ENCODE data around the gene ZNF92. TPM values are rescaled to one million over a fixed set of nuclear protein-coding genes. Genes with fewer than 3 reads are reported as not detected.

Gene ZNF92
- total RNA-seq, 3 donors from 2014 or later (not counting 1 experiment from before 2014, with no cell fraction given): 28.5 to 35.0 (median 33.7) TPM

DNA sequence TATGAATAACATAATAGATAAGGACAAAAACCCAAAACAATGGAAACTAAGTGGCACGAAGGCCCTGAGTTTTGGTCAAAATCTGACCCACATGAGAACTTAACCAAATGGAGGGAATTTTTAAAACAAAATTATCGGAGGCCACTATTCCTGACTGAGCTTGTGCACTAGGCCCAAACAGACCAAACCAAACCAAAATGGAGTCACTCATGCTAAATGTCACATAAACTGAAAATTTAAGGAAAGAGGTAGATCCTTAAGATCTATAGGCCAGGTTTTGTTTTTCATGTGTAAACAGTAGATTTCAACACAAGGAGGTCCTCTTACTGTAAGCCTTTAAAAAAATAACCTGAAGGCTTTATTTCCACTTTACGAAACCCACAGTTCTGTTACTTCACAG, 3.8 kb upstream of the ZNF92 start:
- DNase-seq: no peak
- Mint-ChIP-seq H3K4me1 (peaks cover 14 to 15% of the 10 kb centered on the region in 2 donors), H3K36me3 (no peaks in the 10 kb centered on the region), H3K4me3 (no peak overlapping the region), H3K27ac (no peak overlapping the region), H3K9me3 (no peaks in the 10 kb centered on the region), H3K27me3 (ENCODE audit: low read depth in 2 of 2) (no peaks in the 10 kb centered on the region)
- no peak for ATAC-seq
- TF ChIP-seq, protein P1, sequence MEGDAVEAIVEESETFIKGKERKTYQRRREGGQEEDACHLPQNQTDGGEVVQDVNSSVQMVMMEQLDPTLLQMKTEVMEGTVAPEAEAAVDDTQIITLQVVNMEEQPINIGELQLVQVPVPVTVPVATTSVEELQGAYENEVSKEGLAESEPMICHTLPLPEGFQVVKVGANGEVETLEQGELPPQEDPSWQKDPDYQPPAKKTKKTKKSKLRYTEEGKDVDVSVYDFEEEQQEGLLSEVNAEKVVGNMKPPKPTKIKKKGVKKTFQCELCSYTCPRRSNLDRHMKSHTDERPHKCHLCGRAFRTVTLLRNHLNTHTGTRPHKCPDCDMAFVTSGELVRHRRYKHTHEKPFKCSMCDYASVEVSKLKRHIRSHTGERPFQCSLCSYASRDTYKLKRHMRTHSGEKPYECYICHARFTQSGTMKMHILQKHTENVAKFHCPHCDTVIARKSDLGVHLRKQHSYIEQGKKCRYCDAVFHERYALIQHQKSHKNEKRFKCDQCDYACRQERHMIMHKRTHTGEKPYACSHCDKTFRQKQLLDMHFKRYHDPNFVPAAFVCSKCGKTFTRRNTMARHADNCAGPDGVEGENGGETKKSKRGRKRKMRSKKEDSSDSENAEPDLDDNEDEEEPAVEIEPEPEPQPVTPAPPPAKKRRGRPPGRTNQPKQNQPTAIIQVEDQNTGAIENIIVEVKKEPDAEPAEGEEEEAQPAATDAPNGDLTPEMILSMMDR (IDR thresholded peaks at IDR 0.05): no peak
- Histone ChIP-seq H3K27ac (ENCODE audit: low read length) (no peak overlapping the region), H3K4me1 (ENCODE audit: control insufficient read depth, insufficient read depth, low read length) (peaks cover 10% of the 10 kb centered on the region), H3K36me3 (ENCODE audit: control insufficient read depth, insufficient read depth, low read length) (no peaks in the 10 kb centered on the region), H3K4me3 (ENCODE audit: low read length) (no peak overlapping the region), H3K9me3 (ENCODE audit: control insufficient read depth, insufficient read depth, low read length) (no peaks in the 10 kb centered on the region), H3K27me3 (ENCODE audit: control insufficient read depth, insufficient read depth, low read length) (no peaks in the 10 kb centered on the region)
- 92% methylated on average over 2 of the region's 3 CpGs for WGBS (ENCODE audit: insufficient coverage)
- intact Hi-C loops (cut with micrococcal nuclease): loop anchor here (10.0 kb wide), 1 partner anchor 365 kb away; the partner anchor contains the start of gene ERV3-1

DNA sequence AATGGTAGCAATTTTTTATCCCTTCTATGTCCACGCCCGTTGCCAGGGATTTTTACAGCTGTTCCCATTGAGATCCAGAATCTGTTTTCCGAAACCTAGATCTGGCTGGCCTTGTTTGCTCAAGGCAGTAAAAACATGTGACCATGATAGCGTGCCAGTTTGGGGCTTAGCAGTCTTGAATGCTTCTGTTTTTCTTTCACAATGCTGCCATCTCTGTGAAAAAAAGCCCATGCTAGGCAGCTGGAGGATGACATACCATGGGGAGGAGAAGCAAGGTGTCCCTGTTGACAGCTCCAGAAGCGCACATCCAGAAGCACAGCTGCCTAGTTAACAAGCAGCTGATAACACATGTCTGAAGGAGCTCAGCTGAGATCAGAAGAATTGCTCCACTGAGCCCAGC, 2.2 kb upstream of the ZNF92 start:
- TF ChIP-seq, protein P1 (IDR thresholded peaks at IDR 0.05): no peak
- ATAC-seq (no peak), DNase-seq (no peak)
- 98% methylated on average over 5 of the region's 5 CpGs for WGBS (ENCODE audit: insufficient coverage)
- H3K9me3 Mint-ChIP-seq: no peaks in the 10 kb centered on the region
- no peak overlapping the region for H3K4me3 Mint-ChIP-seq
- intact Hi-C loops (cut with micrococcal nuclease): loop anchor here (10.0 kb wide), 1 partner anchor 367 kb away; the partner anchor contains the start of gene ERV3-1
- no peaks in the 10 kb centered on the region for H3K27me3 Mint-ChIP-seq (ENCODE audit: low read depth in 2 of 2)
- Histone ChIP-seq H3K4me1 (ENCODE audit: control insufficient read depth, insufficient read depth, low read length) (peaks cover 24% of the 10 kb centered on the region), H3K9me3 (ENCODE audit: control insufficient read depth, insufficient read depth, low read length) (no peaks in the 10 kb centered on the region), H3K27ac (ENCODE audit: low read length) (no peak overlapping the region), H3K27me3 (ENCODE audit: control insufficient read depth, insufficient read depth, low read length) (no peaks in the 10 kb centered on the region), H3K36me3 (ENCODE audit: control insufficient read depth, insufficient read depth, low read length) (no peaks in the 10 kb centered on the region), H3K4me3 (ENCODE audit: low read length) (no peak overlapping the region)
- H3K36me3 Mint-ChIP-seq: no peaks in the 10 kb centered on the region
- H3K4me1 Mint-ChIP-seq: peaks cover 24 to 30% of the 10 kb centered on the region in 2 donors
- no peak overlapping the region for H3K27ac Mint-ChIP-seq

DNA sequence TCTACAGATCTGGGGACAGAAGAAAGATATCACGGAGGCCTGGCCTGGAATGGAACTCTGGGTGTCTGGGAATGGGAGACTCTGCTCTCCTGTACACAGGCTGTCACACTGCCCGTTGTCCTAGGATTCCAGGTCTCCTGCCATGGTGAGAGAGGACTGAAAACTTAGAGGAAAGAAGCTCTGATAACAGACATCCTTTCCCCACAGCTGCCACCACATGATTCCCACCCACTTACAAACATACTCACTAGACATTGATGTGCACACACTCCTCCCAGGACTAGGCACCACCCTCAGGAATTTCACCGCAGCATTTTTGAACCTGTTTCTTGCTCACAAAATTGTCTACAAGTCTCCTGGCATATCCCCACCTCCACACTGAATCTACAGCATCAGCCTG, 5.7 kb downstream of the ZNF92 start:
- ATAC-seq (no peak), DNase-seq (no peak)
- H3K27me3 Mint-ChIP-seq (ENCODE audit: low read depth in 2 of 2): no peaks in the 10 kb centered on the region
- H3K4me1 ChIP-seq (ENCODE audit: control insufficient read depth, insufficient read depth, low read length): peaks cover 39% of the 10 kb centered on the region
- peaks cover 2% of the 10 kb centered on the region for H3K36me3 ChIP-seq (ENCODE audit: control insufficient read depth, insufficient read depth, low read length)
- H3K4me1 Mint-ChIP-seq: peaks cover 82 to 90% of the 10 kb centered on the region in 2 donors
- H3K36me3 Mint-ChIP-seq: no peaks in the 10 kb centered on the region
- WGBS (ENCODE audit: insufficient coverage): 91% methylated on average over 3 of the region's 3 CpGs
- intact Hi-C loops (cut with micrococcal nuclease): loop anchor here (10.0 kb wide), 1 partner anchor 375 kb away; the partner anchor contains the start of gene ERV3-1
- no peak overlapping the region for H3K27ac ChIP-seq (ENCODE audit: low read length)
- no peak overlapping the region for H3K4me3 Mint-ChIP-seq
- no peak overlapping the region for H3K4me3 ChIP-seq (ENCODE audit: low read length)
- TF ChIP-seq, protein P1 (IDR thresholded peaks at IDR 0.05): no peak
- peak overlapping the region; percentile 0 to 62 for H3K27ac Mint-ChIP-seq
- H3K27me3 ChIP-seq (ENCODE audit: control insufficient read depth, insufficient read depth, low read length): no peaks in the 10 kb centered on the region
- H3K9me3 ChIP-seq (ENCODE audit: control insufficient read depth, insufficient read depth, low read length): no peaks in the 10 kb centered on the region
- H3K9me3 Mint-ChIP-seq: no peaks in the 10 kb centered on the region

DNA sequence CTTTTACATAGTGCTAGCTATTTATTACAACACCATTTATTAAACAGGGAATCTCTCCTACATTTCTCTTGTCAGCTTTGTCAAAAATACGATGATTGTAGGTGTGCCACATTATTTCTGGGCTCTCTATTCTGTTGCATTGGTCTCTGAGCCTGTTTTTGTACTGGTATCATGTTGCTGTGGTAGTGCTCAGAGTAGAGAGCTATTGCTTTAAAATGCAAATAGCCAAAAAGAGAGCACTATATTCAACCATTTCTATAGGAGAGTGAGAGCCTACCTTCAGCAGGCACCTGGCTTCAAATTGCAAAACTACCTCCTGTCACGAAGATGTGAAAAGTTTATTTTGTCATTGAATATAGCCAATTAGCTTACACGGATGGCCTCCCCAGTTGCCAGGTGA, 8.1 kb downstream of the ZNF92 start:
- peaks cover 20% of the 10 kb centered on the region for H3K4me1 ChIP-seq (ENCODE audit: control insufficient read depth, insufficient read depth, low read length)
- peak overlapping the region in 1 of 2 donors; percentile 60 for H3K27ac Mint-ChIP-seq
- peak overlapping the region; percentile 30 for H3K4me3 Mint-ChIP-seq
- 93% methylated on average over 3 of the region's 3 CpGs for WGBS (ENCODE audit: insufficient coverage)
- TF ChIP-seq, protein P1 (IDR thresholded peaks at IDR 0.05): no peak
- H3K27ac ChIP-seq (ENCODE audit: low read length): no peak overlapping the region
- no peaks in the 10 kb centered on the region for H3K9me3 Mint-ChIP-seq
- intact Hi-C loops (cut with micrococcal nuclease): no loop called here
- no peak for DNase-seq
- H3K27me3 ChIP-seq (ENCODE audit: control insufficient read depth, insufficient read depth, low read length): no peaks in the 10 kb centered on the region
- H3K36me3 ChIP-seq (ENCODE audit: control insufficient read depth, insufficient read depth, low read length): peaks cover 2% of the 10 kb centered on the region
- ATAC-seq: no peak
- no peaks in the 10 kb centered on the region for H3K9me3 ChIP-seq (ENCODE audit: control insufficient read depth, insufficient read depth, low read length)
- peaks cover 85 to 89% of the 10 kb centered on the region in 2 donors for H3K4me1 Mint-ChIP-seq
- no peaks in the 10 kb centered on the region for H3K36me3 Mint-ChIP-seq
- H3K27me3 Mint-ChIP-seq (ENCODE audit: low read depth in 2 of 2): no peaks in the 10 kb centered on the region
- no peak overlapping the region for H3K4me3 ChIP-seq (ENCODE audit: low read length)
